Duodenal mucosa (tissue), 2 donors: ENCODE data around the gene CFAP299.

Experiments used
- H3K27ac ChIP-seq: one replicate; pipeline ENCODE4 v1.7.0; 2013; ENCODE audit warnings: low read depth, low read length
- H3K27me3 ChIP-seq, 2 donors: one replicate each; pipeline ENCODE4 v1.7.0; 2013; ENCODE audit warnings: low read length in 2 of 2, control low read depth in 1 of 2; ENCODE audit not compliant: insufficient read depth in 2 of 2, control insufficient read depth in 1 of 2
- H3K36me3 ChIP-seq, 2 donors: one replicate each; pipeline ENCODE4 v1.7.0; 2013; ENCODE audit warnings: low read length in 2 of 2, control low read depth in 1 of 2; ENCODE audit not compliant: insufficient read depth in 2 of 2, control insufficient read depth in 1 of 2
- H3K4me1 ChIP-seq, 2 donors: one replicate each; pipeline ENCODE4 v1.7.0; 2013; ENCODE audit warnings: low read length in 2 of 2, control low read depth in 1 of 2; ENCODE audit not compliant: insufficient read depth in 2 of 2, control insufficient read depth in 1 of 2
- H3K4me3 ChIP-seq, 2 donors: one replicate each; pipeline ENCODE4 v1.7.0; 2013; ENCODE audit warnings: low read length in 2 of 2, low read depth in 1 of 2
- H3K9ac ChIP-seq, 2 donors: one replicate each; pipeline ENCODE4 v1.7.0; 2013; ENCODE audit warnings: low read length in 2 of 2, low read depth in 1 of 2
- H3K9me3 ChIP-seq, 2 donors: one replicate each; pipeline ENCODE4 v1.7.0; 2013; ENCODE audit warnings: low read length in 2 of 2, control low read depth in 1 of 2; ENCODE audit not compliant: control insufficient read depth in 1 of 2

The CFAP299 gene

GRCh38 chr4:80948995-80949394 lies 613.5 kb downstream of the CFAP299 start:
- no peaks in the 10 kb centered on the region for H3K9me3 ChIP-seq
- no peak overlapping the region for H3K4me3 ChIP-seq
- H3K27me3 ChIP-seq: no peaks in the 10 kb centered on the region
- no peaks in the 10 kb centered on the region for H3K4me1 ChIP-seq
- no peak overlapping the region for H3K9ac ChIP-seq
- no peak overlapping the region for H3K27ac ChIP-seq
- no peaks in the 10 kb centered on the region for H3K36me3 ChIP-seq

DNA sequence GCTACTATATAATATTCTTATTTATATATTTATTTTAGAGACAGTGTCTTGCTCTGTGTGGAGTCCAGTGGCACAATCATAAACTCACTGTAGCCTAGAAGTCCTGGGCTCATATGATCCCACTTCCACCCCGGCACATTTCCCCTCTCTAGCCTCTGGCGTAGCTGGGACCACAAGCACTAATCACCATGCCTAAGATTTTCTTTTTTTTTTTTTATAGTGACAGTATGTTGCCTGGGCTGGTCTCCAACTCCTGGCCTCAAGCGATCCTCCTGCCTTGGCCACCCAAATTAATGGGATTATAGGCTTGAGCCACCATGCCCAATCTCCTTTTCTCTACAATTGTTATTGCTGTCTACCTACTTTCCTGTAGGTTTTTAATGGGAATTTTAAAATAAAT lies 620.9 kb downstream of the CFAP299 start:
- Histone ChIP-seq H3K27me3 (no peaks in the 10 kb centered on the region), H3K9me3 (no peaks in the 10 kb centered on the region), H3K9ac (no peak overlapping the region), H3K4me1 (no peaks in the 10 kb centered on the region), H3K4me3 (no peak overlapping the region), H3K36me3 (no peaks in the 10 kb centered on the region), H3K27ac (no peak overlapping the region)

GRCh38 chr4:80963051-80963450 lies 627.5 kb downstream of the CFAP299 start:
- H3K9ac ChIP-seq: no peak overlapping the region
- H3K9me3 ChIP-seq: no peaks in the 10 kb centered on the region

DNA sequence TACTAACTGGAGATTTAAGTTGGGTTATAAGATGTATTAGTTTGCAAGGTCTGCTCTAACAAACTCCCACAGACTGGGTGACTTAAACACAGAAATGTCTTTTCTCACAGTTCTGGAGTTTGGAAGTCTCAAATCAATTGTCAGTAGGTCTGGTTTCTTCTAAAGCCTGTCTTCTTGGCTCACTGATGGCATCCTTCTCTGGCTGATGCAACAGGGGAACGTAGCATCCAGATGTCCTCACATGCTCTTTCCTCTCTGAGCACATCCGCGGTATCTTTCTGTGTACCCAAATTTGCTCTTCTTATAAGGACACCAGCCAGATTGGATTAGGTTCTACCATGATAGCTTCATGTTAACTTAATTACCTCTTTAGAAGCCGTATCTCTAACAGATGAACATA lies 631.8 kb downstream of the CFAP299 start:
- no peaks in the 10 kb centered on the region for H3K9me3 ChIP-seq
- H3K4me3 ChIP-seq: no peak overlapping the region
- no peak overlapping the region for H3K27ac ChIP-seq
- no peaks in the 10 kb centered on the region for H3K4me1 ChIP-seq
- H3K9ac ChIP-seq: no peak overlapping the region
- no peaks in the 10 kb centered on the region for H3K36me3 ChIP-seq
- H3K27me3 ChIP-seq: no peaks in the 10 kb centered on the region

More at GRCh38 chr4:80963051-80963450, 627.5 kb downstream of the CFAP299 start:
- Histone ChIP-seq H3K27me3 (no peaks in the 10 kb centered on the region), H3K4me3 (no peak overlapping the region), H3K27ac (no peak overlapping the region), H3K4me1 (no peaks in the 10 kb centered on the region), H3K36me3 (no peaks in the 10 kb centered on the region)

DNA sequence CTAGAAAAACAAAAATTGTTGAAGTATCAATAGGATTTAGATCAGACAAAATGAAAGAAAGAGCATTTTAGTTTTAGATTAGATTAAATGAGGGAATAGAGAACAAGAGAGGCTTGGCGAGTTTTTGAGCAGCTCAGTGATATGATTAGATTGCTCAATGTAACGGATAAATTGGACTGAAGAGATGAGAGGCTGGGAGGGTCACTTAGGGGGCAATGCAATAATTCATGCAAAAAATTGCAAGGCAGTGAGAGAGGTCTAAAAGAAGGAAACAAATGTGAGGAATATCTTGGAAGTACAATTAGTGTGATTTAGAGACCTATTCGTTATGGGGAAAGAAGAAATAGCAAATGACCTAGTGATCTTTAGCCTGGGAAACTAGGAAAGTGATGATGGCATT lies 644.7 kb downstream of the CFAP299 start:
- Histone ChIP-seq H3K9me3 (no peaks in the 10 kb centered on the region), H3K27me3 (no peaks in the 10 kb centered on the region), H3K4me3 (no peak overlapping the region), H3K4me1 (no peaks in the 10 kb centered on the region), H3K9ac (no peak overlapping the region), H3K27ac (no peak overlapping the region), H3K36me3 (no peaks in the 10 kb centered on the region)

GRCh38 chr4:80986011-80986410 lies 650.5 kb downstream of the CFAP299 start:
- H3K9ac ChIP-seq: no peak overlapping the region
- H3K27me3 ChIP-seq: no peaks in the 10 kb centered on the region
- H3K27ac ChIP-seq: no peak overlapping the region
- H3K4me3 ChIP-seq: no peak overlapping the region
- no peaks in the 10 kb centered on the region for H3K4me1 ChIP-seq
- H3K36me3 ChIP-seq: no peaks in the 10 kb centered on the region
- H3K9me3 ChIP-seq: no peaks in the 10 kb centered on the region

DNA sequence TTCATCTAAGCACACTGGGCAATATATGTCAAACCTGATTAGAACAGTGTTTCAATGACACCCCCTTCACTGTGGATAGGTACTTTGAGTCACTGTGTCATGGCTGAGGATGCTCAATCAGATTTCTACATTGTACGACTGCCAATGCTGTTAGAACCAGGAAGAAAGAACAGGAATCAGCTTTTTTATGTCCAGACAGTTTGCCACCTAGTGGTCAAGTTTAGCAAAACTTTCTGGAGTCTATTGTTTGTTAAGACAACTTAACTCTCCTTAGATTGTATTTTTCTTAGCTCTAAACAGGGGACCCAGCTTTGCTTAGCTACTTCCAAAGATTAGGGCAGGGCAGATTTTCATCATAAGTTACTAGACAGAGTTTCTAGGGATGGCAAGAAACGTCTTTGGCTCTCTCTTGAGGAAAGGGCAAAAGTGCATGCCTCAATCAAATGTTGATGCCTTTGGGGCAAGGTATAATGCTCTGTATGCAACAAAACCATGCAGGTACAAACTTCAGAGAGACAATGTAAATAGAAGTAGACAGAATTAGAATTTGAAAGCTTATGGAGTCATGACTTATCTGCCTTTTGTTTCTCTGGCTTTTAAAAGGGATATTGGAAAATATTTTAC lies 654.5 kb downstream of the CFAP299 start:
- H3K36me3 ChIP-seq: no peaks in the 10 kb centered on the region
- H3K27ac ChIP-seq: no peak overlapping the region
- H3K4me3 ChIP-seq: no peak overlapping the region
- H3K9me3 ChIP-seq: no peaks in the 10 kb centered on the region
- H3K4me1 ChIP-seq: no peaks in the 10 kb centered on the region
- H3K9ac ChIP-seq: no peak overlapping the region
- H3K27me3 ChIP-seq: no peaks in the 10 kb centered on the region

DNA sequence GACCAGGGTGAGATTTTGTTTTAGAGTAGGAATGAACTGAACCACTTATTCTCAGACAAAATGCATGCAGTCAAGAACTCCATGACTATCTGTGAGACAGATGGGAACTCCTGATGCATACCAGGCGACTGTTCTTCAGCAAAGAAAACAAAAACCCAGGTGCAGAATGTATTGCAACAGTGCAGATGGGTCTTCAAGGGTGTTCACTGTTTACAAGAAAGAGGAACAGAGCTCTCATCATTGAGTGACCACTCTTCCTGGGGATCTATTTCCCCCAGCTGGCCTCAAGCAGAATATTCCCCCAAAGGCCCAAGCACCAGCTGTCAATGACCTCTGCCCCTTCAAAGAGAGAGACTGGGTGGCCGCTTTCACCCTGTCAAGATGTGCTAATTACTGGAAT lies 655.3 kb downstream of the CFAP299 start:
- Histone ChIP-seq H3K4me1 (no peaks in the 10 kb centered on the region), H3K9ac (no peak overlapping the region), H3K4me3 (no peak overlapping the region), H3K27me3 (no peaks in the 10 kb centered on the region), H3K9me3 (no peaks in the 10 kb centered on the region), H3K27ac (no peak overlapping the region), H3K36me3 (no peaks in the 10 kb centered on the region)

GRCh38 chr4:80999943-81000342 lies 664.4 kb downstream of the CFAP299 start:
- H3K9me3 ChIP-seq: no peaks in the 10 kb centered on the region
- no peak overlapping the region for H3K4me3 ChIP-seq
- H3K36me3 ChIP-seq: no peaks in the 10 kb centered on the region
- peaks cover 0 to 8% of the 10 kb centered on the region in 2 donors for H3K4me1 ChIP-seq
- no peaks in the 10 kb centered on the region for H3K27me3 ChIP-seq
- no peak overlapping the region for H3K27ac ChIP-seq
- H3K9ac ChIP-seq: no peak overlapping the region

DNA sequence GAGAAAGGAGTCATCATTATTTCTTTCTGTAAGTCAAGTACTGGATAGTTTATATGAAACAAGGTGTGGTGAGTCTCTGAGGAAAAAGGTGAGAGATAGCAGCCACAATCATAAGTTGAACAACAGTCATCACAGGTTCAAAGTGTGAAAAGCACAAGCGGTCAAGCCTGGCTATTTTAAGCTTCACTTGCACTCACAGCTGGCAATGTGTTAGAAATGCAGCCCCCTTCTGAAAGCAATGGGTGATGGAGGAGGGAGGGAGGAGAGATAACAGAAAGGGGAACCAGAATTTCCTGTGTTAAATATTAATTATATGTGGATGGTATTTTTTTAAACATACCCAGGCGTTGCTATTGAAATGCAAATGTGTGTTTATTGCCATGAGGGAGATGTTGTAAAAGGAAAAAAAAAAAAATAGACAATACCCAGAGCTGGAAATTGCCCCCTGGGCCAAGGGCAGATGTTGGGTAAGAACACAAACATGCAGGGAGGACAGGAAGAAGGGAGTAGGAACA lies 668.1 kb downstream of the CFAP299 start:
- Histone ChIP-seq H3K27ac (no peak overlapping the region), H3K36me3 (no peaks in the 10 kb centered on the region), H3K27me3 (no peaks in the 10 kb centered on the region), H3K9ac (no peak overlapping the region), H3K4me3 (no peak overlapping the region), H3K9me3 (no peaks in the 10 kb centered on the region), H3K4me1 (peaks cover 0 to 8% of the 10 kb centered on the region in 2 donors)
